ENCODE measurements around the gene UPF3A. TPM values are rescaled to one million over a fixed set of nuclear protein-coding genes. Genes with fewer than 3 reads are reported as not detected.
A peak's percentile ranks its signal among the peaks of the same experiment; 100 is the strongest.

The UPF3A gene
- total and polyA plus RNA-seq, 9 of the 15 experiments (the other 6 are each of a cell fraction or from before 2014, with no cell fraction given) = 15.6 to 76.5 (median 40.9) TPM

DNA sequence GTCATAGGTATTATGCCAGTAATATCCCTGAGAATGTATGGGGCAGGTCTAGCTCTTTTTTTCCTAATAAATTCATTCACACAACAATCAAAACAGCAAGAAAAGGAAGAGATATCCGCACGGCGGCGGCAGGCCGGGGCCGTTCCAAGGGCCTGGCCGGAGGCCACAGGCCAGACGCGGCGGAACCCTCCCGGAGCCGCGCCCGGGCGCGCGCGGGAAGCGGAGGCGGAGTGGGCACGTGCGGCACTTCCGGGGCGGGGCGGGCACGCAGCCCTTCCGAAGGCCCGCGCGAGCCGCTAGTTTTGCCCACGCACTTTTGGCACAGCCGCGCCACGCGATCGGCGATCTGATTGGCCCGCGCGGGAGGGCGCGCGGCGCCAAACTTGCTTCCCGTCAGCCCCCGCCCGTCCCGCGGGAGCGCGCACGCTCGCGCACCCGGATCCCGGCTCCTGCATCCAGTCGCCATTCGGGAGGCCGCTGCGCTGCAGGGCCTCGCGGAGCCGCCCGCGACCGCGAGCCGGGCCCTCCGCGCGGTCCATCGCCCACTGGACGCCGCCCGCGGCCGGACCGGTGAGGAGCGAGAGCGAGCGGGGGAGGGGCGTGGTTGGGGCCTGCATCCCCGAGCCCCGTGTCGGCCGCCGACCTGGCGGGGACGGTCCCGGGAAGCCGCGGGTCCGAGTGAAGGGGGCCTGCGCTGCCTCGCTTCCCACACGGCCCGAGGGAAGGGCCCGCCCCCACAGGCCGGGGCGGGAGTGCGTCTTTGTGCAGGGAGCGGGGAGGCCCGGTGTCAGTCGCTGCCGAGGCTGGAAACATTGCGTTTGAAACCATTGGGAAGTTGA lies 32.9 kb downstream of the UPF3A start, which contains the start of gene CHAMP1 (continued):
- TF ChIP-seq PREB (CRISPR knock-in tag; IDR thresholded peaks at IDR 0.05) (no peak), L3MBTL2 (IDR thresholded peaks at IDR 0.05) (peak; percentile 89), E2F6 (IDR thresholded peaks at IDR 0.05; ENCODE audit: borderline replicate concordance in 1 of 2, extremely low read depth in 1 of 2, insufficient read depth in 1 of 2, insufficient read length in 1 of 2, low read depth in 1 of 2, low read length in 1 of 2, poor library complexity in 1 of 2, severe bottlenecking in 1 of 2) (peak; percentile 88 to 97), RBM39 (optimal IDR thresholded peaks at IDR 0.05; ENCODE audit: low read depth, low read length) (no peak), MAFF (IDR thresholded peaks at IDR 0.05; ENCODE audit: low read length) (no peak), MNT (conservative IDR thresholded peaks at IDR 0.05) (peak in 1 of 2 experiments; percentile 31; a peak in 3 of 4 replicates), ZNF75A (CRISPR knock-in tag; IDR thresholded peaks at IDR 0.05) (no peak), CREM (IDR thresholded peaks at IDR 0.05; ENCODE audit: low read depth) (peak; percentile 52), ILF3 (IDR thresholded peaks at IDR 0.05; ENCODE audit: borderline replicate concordance) (peak; percentile 66; the same call in 1 of the 2 replicates), ELF1 (tag; IDR thresholded peaks at IDR 0.05) (peak; percentile 53)
- TF ChIP-seq, protein P1, sequence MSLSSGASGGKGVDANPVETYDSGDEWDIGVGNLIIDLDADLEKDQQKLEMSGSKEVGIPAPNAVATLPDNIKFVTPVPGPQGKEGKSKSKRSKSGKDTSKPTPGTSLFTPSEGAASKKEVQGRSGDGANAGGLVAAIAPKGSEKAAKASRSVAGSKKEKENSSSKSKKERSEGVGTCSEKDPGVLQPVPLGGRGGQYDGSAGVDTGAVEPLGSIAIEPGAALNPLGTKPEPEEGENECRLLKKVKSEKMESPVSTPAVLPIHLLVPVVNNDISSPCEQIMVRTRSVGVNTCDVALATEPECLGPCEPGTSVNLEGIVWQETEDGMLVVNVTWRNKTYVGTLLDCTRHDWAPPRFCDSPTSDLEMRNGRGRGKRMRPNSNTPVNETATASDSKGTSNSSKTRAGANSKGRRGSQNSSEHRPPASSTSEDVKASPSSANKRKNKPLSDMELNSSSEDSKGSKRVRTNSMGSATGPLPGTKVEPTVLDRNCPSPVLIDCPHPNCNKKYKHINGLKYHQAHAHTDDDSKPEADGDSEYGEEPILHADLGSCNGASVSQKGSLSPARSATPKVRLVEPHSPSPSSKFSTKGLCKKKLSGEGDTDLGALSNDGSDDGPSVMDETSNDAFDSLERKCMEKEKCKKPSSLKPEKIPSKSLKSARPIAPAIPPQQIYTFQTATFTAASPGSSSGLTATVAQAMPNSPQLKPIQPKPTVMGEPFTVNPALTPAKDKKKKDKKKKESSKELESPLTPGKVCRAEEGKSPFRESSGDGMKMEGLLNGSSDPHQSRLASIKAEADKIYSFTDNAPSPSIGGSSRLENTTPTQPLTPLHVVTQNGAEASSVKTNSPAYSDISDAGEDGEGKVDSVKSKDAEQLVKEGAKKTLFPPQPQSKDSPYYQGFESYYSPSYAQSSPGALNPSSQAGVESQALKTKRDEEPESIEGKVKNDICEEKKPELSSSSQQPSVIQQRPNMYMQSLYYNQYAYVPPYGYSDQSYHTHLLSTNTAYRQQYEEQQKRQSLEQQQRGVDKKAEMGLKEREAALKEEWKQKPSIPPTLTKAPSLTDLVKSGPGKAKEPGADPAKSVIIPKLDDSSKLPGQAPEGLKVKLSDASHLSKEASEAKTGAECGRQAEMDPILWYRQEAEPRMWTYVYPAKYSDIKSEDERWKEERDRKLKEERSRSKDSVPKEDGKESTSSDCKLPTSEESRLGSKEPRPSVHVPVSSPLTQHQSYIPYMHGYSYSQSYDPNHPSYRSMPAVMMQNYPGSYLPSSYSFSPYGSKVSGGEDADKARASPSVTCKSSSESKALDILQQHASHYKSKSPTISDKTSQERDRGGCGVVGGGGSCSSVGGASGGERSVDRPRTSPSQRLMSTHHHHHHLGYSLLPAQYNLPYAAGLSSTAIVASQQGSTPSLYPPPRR (CRISPR knock-in tag; IDR thresholded peaks at IDR 0.05; ENCODE audit: borderline replicate concordance) = no peak

Data from K562 (cell line).